DMS79 treated with DMSO at 0.1 percent for 48 hours (cell line): Measurements from ENCODE around the gene ICAM2.
"Not testable (repeated sequence)": the region's sequence is repeated elsewhere in the genome, so short reads cannot be mapped to it uniquely, and the experiment has no call there.

ENCODE experiments used
- DNase-seq: peaks from one replicate; lab custom pipeline; 2025; lab: John Stamatoyannopoulos, UW

Gene ICAM2

GRCh38 chr17:63997341-63998048, 22.9 kb downstream of the ICAM2 start:
- no peak for DNase-seq

- DNase-seq, result no peak
These were observed 23.8 kb downstream of the ICAM2 start for GRCh38 chr17:63996430-63997182.

- DNase-seq, result no peak
These were observed 24.8 kb downstream of the ICAM2 start for GRCh38 chr17:63995626-63996025.

DNA sequence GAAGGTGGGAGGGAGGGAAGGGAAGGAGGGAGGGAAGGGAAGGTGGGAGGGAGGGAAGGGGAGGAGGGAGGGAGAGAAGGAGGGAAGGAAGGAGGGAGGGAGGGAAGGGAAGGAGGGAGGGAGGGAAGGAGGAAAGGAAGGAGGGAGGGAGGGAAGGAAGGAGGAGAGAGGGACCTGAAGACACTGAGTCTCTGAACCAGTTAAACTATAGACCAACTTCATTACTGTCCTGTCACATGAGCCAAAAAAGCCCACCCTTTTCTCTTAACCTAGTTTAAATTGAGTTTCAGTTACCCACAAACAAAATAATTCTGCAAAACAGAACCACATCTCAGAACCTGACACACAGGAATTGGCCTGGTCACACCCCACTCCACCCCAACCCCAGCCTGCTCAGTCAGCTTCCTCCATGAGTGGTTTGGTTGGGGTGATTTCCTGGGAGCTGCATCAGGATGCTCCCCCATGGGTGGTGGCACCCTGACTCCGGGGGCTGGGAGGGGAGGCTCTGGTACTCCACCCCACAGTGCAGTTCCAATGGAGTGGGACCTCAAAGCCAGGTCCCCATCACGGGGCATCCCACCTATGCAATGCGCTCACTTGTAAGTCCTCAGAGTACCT, 27.0 kb downstream of the ICAM2 start:
- no peak for DNase-seq

GRCh38 chr17:63991611-63992010, 28.8 kb downstream of the ICAM2 start:
- no peak for DNase-seq

DNA sequence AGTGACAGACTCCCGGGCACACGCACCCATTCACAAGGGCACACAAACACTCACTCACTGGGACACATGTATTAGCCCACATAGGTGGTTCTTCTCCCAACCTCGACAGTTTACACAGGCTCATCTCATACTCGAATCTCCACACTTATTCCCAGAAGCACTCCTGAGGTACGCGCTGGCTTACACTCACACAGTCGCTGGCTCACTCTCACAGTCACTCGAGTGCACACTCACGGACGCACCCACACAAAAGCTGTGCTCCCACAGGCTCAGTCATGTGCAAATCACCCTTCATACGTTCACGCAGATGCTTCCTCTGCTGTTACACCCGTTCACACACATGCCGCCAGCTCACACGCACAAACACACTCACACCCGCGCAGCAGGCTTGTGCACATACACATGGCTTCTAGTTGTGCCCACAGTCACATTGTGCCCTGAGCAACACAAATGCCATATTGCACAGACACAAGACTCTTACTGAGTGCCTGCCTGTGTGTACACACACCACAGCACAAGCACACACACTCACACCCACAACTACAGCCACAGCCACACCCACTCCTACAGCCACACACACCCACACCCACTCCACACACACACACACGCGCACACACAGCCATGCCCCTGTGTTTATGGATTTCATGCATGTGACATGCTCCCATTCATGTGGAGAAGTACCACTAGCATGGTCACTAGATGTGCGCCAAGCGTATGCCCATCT, 30.6 kb downstream of the ICAM2 start:
- DNase-seq, result no peak

DNA sequence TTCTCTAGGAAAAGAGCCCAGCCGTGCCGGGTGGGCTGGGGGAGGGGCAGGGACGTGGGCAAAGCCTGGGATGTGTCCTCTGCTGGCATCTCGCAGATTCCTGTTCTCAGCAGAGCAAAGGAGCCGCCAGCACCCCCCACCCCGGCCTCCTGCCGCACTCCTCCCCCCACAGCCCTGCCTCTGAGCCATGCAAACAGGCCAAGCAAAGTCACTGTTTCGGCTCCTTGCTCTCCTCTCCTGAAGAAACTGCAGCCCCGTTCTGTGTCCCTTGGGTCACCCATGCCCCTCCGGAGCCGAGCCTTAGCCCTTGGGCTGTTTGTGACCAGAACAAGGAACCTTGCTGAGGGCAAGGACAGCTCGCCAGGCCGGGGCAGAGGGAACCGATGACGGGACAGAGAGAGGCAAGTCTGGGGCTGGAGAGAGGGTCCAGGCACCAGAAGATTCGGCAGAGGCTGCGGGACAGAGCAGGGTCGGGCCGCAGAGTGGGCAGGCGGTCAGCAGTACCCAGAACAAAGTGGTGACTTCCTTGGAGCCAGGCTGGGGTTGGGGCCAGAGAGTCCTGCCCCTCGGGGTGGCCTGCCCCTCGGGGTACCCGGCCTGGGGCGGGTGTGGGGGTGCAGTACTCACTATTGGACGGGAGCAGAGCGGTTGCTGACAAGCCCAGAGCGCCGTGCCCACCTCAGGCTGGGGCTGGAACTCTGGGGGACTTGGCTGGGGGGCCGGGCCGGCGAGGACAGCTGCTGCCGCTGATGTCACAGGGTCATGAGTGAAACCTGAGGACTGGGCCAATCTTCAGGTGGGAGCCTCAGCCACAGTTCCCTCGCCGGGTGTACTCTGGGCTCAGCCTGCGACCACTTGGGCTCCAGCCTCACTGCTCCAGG, 31.5 kb downstream of the ICAM2 start:
- DNase-seq, result no peak

GRCh38 chr17:63988127-63988478, 32.3 kb downstream of the ICAM2 start:
- DNase-seq, result no peak

GRCh38 chr17:63987221-63988126, 33.0 kb downstream of the ICAM2 start:
- DNase-seq, result no peak

DNA sequence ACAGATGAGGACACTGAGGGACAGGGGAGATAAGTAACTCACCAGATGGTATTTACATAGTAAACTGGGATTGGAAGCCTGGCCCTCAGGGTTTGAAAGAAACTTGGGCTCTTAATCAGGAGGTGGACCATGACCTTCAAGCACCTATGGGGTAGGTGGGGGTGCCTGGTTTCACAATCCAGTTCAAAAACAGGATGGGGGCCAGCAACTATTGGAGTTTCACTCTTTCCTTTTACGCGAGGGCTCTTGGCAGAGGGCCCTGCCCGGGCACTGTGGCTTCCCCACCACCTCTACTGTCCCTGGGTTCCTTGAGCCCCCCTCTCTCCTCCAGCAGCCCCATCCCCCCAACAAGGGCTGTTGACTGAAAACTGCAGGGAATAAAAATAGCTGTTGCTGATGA, 33.6 kb downstream of the ICAM2 start:
- peak; percentile 40 for DNase-seq

- no peak for DNase-seq
These were observed 34.9 kb downstream of the ICAM2 start for GRCh38 chr17:63985387-63986140.

- DNase-seq, result no peak
These were observed 35.6 kb downstream of the ICAM2 start for GRCh38 chr17:63984651-63985386.

DNA sequence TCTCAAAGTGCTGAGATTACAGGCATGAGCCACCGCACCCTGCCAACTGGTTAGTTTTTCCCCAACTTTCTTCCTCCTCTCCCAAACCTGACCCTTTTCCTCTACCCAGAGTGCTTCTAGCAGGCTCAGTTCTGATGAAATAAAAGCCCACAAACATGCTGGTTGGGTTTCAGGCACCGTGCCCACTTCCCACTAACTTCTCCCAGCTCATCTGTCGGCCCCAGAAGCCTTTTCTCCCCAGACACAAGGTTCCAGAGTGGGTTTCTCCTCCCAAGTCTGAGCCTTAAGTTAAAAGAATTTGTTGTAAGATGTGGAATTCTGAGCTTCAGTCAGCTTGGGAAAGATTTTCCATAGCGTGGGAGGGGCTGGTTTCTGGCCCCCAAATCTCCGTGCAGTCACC, 36.2 kb downstream of the ICAM2 start:
- DNase-seq, result no peak

- no peak for DNase-seq
These were observed 37.1 kb downstream of the ICAM2 start for GRCh38 chr17:63983320-63983719.

DNA sequence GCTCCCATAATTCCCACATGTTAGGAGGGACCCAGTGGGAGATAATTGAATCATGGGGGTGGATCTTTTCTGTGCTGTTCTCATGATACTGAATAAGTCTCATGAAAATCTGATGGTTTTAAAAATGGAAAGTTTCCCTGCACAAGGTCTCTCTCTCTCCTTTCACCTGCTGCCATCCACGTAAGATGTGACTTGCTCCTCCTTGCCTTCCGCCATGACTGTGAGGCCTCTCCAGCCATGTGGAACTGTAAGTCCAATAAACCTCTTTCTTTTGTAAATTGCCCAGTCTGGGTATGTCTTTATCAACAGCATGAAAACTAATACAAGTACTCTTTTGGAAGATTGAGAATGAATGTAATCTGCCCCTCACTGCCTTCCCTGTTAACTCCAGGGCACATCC, 37.8 kb downstream of the ICAM2 start:
- DNase-seq, result not testable (repeated sequence)

- DNase-seq, result no peak
These were observed 41.9 kb downstream of the ICAM2 start for GRCh38 chr17:63978272-63979200.

- DNase-seq, result no peak
These were observed 43.7 kb downstream of the ICAM2 start for GRCh38 chr17:63976702-63977101.

DNA sequence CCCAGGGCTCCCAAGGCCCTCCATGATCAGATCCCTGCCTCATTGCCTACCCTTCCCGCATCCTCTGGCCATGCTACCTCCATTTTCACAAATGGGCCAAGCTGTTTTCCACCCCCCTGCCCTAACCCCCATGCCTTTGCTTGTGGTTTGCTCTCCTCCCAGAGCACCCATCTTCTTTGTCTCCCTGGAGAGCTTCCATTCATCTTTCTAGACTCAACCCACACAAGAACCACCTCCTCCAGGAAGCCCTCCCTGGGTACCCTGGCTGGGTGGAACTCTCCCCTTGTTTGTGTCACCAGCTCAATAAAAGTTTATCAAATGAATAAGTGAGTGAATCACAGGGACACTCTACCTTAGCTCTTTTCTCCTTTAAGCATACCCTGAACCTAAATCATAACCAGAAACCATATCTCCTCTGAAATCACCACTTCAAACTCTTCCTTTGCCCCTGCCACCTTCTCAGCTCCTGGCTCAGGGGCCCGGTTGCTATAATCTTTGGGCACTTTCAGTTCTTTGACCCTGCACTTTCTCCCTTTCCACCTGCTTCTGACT, 44.8 kb downstream of the ICAM2 start:
- no peak for DNase-seq
